ENCODE measurements around the gene C1orf159.
A peak's percentile ranks its signal among the peaks of the same experiment; 100 is the strongest.
"Not testable (repeated sequence)": the region's sequence is repeated elsewhere in the genome, so short reads cannot be mapped to it uniquely, and the experiment has no call there.

The C1orf159 gene

GRCh38 chr1:1066403-1067283 lies 49.2 kb downstream of the C1orf159 start (continued):
- TF ChIP-seq HOXD13 (CRISPR knock-in tag; IDR thresholded peaks at IDR 0.05; ENCODE audit: borderline replicate concordance) (no peak), GLIS1 (tag by site-specific recombination; IDR thresholded peaks at IDR 0.05) (0 out of 2 replicates have a peak, but pooled peaks have one; percentile 8), RBAK (tag by site-specific recombination; IDR thresholded peaks at IDR 0.05) (no peak), ZBTB20 (tag by site-specific recombination; IDR thresholded peaks at IDR 0.05) (peak; percentile 46; the same call in 1 of the 2 replicates), ZNF585B (tag by site-specific recombination; IDR thresholded peaks at IDR 0.05) (no peak), ZNF530 (tag by site-specific recombination; IDR thresholded peaks at IDR 0.05; ENCODE audit: low read depth) (no peak), ZNF214 (tag by site-specific recombination; IDR thresholded peaks at IDR 0.05; ENCODE audit: borderline replicate concordance) (no peak), HOXC10 (CRISPR knock-in tag; IDR thresholded peaks at IDR 0.05) (no peak), ZNF555 (tag by site-specific recombination; conservative IDR thresholded peaks at IDR 0.05) (no peak), ZNF335 (tag by site-specific recombination; conservative IDR thresholded peaks at IDR 0.05) (no peak), GFI1B (tag by site-specific recombination; IDR thresholded peaks at IDR 0.05) (no peak), GLI2 (tag by site-specific recombination; IDR thresholded peaks at IDR 0.05; ENCODE audit: borderline replicate concordance, low read depth) (no peak), ZNF658 (tag by site-specific recombination; IDR thresholded peaks at IDR 0.05) (no peak), ZNF248 (tag by site-specific recombination; IDR thresholded peaks at IDR 0.05) (no peak)
- TF ChIP-seq, protein P1, sequence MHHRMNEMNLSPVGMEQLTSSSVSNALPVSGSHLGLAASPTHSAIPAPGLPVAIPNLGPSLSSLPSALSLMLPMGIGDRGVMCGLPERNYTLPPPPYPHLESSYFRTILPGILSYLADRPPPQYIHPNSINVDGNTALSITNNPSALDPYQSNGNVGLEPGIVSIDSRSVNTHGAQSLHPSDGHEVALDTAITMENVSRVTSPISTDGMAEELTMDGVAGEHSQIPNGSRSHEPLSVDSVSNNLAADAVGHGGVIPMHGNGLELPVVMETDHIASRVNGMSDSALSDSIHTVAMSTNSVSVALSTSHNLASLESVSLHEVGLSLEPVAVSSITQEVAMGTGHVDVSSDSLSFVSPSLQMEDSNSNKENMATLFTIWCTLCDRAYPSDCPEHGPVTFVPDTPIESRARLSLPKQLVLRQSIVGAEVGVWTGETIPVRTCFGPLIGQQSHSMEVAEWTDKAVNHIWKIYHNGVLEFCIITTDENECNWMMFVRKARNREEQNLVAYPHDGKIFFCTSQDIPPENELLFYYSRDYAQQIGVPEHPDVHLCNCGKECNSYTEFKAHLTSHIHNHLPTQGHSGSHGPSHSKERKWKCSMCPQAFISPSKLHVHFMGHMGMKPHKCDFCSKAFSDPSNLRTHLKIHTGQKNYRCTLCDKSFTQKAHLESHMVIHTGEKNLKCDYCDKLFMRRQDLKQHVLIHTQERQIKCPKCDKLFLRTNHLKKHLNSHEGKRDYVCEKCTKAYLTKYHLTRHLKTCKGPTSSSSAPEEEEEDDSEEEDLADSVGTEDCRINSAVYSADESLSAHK (tag by site-specific recombination; IDR thresholded peaks at IDR 0.05), result no peak
- TF ChIP-seq, protein P2, sequence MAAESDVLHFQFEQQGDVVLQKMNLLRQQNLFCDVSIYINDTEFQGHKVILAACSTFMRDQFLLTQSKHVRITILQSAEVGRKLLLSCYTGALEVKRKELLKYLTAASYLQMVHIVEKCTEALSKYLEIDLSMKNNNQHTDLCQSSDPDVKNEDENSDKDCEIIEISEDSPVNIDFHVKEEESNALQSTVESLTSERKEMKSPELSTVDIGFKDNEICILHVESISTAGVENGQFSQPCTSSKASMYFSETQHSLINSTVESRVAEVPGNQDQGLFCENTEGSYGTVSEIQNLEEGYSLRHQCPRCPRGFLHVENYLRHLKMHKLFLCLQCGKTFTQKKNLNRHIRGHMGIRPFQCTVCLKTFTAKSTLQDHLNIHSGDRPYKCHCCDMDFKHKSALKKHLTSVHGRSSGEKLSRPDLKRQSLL (tag by site-specific recombination; IDR thresholded peaks at IDR 0.05), result 0 out of 2 replicates have a peak, but pooled peaks have one; percentile 60
- TF ChIP-seq, protein P3, sequence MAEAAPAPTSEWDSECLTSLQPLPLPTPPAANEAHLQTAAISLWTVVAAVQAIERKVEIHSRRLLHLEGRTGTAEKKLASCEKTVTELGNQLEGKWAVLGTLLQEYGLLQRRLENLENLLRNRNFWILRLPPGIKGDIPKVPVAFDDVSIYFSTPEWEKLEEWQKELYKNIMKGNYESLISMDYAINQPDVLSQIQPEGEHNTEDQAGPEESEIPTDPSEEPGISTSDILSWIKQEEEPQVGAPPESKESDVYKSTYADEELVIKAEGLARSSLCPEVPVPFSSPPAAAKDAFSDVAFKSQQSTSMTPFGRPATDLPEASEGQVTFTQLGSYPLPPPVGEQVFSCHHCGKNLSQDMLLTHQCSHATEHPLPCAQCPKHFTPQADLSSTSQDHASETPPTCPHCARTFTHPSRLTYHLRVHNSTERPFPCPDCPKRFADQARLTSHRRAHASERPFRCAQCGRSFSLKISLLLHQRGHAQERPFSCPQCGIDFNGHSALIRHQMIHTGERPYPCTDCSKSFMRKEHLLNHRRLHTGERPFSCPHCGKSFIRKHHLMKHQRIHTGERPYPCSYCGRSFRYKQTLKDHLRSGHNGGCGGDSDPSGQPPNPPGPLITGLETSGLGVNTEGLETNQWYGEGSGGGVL (tag by site-specific recombination; IDR thresholded peaks at IDR 0.05), result no peak
- TF ChIP-seq, protein P4, sequence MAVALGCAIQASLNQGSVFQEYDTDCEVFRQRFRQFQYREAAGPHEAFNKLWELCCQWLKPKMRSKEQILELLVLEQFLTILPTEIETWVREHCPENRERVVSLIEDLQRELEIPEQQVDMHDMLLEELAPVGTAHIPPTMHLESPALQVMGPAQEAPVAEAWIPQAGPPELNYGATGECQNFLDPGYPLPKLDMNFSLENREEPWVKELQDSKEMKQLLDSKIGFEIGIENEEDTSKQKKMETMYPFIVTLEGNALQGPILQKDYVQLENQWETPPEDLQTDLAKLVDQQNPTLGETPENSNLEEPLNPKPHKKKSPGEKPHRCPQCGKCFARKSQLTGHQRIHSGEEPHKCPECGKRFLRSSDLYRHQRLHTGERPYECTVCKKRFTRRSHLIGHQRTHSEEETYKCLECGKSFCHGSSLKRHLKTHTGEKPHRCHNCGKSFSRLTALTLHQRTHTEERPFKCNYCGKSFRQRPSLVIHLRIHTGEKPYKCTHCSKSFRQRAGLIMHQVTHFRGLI (tag by site-specific recombination; IDR thresholded peaks at IDR 0.05), result no peak

DNA sequence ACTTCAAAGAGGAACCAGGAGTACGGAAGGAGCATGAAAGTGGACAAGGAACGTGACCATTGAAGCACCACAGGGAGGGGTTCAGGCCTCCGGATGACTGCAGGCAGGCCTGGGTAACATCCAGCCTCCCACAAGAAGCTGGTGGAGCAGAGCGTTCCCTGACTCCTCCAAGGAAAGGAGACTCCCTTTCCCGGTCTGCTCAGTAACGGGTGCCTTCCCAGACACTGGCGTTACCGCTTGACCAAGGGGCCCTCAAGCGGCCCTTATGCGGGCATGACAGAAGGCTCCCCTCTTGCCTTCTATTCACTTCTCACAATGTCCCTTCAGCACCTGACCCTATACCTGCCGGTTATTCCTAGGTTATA lies 50.0 kb downstream of the C1orf159 start:
- H3K36me3 ChIP-seq (ENCODE audit: control insufficient read depth in 2 of 2, insufficient read depth in 1 of 2, low read length in 2 of 2); H3K4me1 ChIP-seq (ENCODE audit: control insufficient read depth, insufficient read depth, low read length); H3K4me3 ChIP-seq (ENCODE audit: low read depth, low read length); H3K9me3 ChIP-seq (ENCODE audit: control insufficient read depth, insufficient read depth, low read depth, low read length); H3K27ac ChIP-seq (ENCODE audit: extremely low read depth, low read depth, low read length); POLR2A ChIA-PET: not testable (repeated sequence)
- TF ChIP-seq ZNF600 (tag by site-specific recombination; IDR thresholded peaks at IDR 0.05), result peak; percentile 59
- TF ChIP-seq ZBTB8A (tag by site-specific recombination; IDR thresholded peaks at IDR 0.05), result 0 out of 2 replicates have a peak, but pooled peaks have one; percentile 40
- CTCF ChIA-PET, result interaction anchor here (0.7 to 1.4 kb wide), 4 partner anchors 35 to 225 kb away, joined by 3 to 5 read pairs (median 4); no protein-coding TSS in a partner anchor
